ENCODE results near the gene PRSS50.
"Not testable (repeated sequence)": the region's sequence is repeated elsewhere in the genome, so short reads cannot be mapped to it uniquely, and the experiment has no call there.

PRSS50 gene

DNA sequence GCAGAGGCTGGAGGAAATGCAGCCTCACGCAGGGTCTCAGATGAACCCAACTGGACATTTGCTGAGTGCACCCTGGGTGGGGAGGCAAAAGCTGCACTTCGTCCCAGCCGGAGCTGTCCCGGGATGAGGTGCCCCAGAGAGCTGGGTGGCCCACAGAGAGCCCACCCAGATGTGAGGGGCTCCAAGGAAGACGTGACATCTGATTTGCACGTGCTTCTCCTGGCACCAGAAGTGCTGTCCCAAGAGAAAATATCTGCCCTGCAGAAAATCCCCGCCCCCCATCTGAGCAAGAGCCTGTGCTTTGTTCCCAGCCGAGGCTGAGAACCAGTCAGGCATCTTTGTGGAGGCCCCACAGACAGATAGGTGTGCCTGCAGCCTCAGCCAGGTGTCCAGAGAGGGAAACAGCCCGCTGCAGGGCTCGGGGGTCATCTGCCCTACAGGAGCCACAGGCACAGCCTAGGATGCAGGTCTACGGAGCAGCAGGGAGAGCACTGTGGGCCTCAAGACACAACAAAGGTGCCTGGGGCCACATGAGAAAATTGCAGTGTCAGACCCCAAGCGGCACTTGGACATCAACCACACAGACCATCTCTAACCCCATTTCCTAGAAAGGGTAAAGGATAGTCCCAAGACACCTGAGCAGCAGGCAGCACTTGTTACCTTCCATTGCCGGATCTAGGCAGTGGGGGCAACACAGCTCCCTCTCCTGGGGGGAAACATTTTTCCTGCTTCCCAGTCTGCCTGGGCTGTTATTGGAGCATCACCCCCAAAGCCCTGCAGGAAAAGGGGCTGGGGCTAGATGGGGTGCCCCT is 10.7 kb downstream of the PRSS50 start:
- DNase-seq: no peak

DNA sequence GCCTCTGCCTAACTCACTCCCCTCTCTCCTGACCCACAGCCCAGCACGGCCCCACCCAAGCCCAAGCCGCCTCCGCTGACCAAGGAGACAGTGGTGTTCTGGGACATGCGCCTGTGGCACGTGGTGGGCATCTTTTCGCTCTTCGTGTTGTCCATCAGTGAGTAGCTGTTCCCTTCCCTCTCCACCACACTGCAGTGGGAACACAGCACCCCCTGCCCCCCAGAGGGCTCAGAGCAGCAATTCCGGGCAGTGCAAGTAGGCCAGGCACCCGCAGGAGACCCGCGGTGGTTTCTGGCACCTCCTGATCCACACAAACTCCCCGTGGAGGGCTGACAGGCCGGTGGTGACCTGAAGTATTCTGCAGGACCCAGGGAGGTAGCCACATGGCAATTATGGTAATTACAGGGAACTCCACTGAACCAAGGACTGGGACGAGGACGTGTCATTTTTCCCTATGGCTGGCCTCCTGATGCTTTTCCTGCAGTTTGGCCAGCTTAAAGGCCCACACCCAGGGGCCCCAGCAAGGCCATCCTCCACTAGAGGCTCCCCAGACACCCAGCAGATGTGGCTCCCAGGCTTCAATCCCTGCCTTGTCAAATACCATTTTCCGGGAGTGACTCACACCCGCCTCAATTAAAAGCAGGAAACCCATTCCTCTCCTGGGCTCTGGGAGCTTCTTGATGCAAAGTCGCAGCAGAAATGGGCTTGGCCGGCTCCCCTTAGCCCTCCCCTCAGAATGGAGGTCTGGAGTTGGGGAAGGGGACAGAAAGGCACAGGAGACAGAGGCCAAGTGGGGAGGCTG is 11.7 kb downstream of the PRSS50 start:
- no peak for DNase-seq

DNA sequence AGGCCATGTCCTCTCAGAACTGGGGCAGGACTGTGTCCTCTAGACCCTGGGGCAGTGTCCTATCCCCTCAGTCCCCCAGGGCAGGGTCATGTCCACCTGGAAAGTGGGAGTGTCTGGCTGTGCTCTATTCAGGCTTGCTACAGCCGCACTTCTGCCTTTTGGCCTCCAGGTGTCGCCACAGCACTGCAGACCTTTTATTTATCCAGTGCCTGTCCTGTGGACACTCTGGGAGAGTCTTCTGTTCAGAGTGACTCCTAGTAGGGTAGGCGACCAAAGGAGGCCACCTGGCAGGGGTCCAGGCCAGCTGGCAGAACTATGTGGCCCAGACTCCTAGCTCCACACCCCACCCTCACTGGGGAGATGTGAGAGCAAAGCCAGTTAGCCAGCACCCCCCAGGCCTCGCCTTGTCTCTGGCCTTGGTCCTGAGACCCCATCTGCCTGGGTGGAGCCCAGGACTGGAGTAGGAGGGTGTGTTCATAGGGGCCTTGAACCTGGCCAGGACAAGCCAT is 12.6 kb downstream of the PRSS50 start:
- DNase-seq: peak; percentile 25

DNA sequence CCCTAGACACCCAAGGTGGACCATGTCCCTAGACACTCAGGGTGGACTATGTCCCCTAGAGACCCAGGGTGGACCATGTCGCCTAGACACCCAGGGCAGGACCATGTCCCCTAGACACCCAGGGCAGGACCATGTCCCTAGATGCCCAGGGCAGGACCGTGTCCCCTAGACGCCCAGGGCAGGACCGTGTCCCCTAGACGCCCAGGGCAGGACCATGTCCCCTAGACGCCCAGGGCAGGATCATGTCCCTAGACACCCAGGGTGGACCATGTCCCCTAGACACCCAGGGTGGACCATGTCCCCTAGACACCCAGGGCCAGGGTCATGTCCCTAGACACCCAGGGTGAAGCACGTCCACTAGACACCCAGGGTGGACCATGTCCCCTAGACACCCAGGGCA is 13.3 kb downstream of the PRSS50 start:
- not testable (repeated sequence) for DNase-seq

DNA sequence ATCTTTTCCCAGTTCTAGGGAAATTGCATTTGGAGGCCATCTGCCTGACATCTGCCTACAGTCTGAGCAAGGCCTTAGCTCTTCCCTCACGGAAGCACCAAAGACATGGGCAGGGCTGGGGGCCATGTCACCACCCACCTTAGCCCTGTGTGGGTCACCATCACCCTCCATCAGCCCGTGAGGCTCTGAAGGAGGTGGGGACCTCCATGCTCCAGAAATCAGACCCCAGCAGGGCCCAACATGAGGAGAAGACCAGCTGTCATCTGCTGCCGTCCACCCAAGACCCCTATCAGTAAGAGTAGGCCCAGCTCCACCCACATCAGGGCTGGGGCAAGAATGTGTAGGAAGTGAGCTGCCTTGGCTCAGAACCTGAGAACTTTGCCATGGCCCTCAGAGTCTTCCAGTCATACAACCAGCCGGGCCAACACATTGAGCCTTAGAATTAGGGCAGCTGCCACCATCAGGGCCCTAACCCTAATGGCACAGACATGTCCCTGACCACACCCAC is 14.6 kb downstream of the PRSS50 start:
- no peak for DNase-seq

DNA sequence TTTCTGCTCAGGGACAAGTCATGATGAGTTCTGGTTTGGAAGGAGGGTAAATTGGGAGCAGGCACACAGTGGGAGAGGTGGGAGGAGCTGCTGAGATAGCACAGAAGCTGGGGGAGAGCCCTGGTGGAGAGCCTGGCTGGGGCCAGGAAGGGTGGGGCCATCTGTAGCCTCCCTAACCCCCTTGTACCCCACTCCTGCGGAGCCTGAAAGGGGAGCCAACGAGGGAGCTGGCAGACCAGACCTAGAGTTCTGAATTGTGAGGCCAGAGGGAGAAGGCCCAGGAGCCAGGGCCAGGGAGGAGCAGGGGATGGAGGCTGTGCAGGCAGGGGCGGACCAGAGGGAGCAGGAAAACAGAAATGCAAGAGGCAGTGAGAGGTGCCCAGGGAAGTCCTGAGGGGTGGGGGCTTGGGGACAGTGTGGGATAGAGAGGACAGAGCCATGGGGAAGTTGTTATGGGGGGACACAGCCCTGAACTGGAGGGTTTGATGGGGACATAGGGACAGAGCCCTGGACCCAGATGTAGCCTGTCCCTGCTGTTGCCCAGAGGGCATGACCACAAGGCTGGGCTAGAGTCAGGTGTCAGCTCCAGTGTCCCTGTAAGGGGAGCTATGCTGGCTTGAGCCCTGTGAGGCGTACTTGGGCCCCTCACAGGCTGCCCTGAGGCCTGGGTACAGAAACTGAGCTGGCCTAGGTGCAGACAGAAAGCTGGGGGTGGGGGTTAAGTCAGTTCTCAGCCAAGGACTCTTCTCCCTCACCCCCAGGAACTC is 15.2 kb downstream of the PRSS50 start:
- DNase-seq: no peak

DNA sequence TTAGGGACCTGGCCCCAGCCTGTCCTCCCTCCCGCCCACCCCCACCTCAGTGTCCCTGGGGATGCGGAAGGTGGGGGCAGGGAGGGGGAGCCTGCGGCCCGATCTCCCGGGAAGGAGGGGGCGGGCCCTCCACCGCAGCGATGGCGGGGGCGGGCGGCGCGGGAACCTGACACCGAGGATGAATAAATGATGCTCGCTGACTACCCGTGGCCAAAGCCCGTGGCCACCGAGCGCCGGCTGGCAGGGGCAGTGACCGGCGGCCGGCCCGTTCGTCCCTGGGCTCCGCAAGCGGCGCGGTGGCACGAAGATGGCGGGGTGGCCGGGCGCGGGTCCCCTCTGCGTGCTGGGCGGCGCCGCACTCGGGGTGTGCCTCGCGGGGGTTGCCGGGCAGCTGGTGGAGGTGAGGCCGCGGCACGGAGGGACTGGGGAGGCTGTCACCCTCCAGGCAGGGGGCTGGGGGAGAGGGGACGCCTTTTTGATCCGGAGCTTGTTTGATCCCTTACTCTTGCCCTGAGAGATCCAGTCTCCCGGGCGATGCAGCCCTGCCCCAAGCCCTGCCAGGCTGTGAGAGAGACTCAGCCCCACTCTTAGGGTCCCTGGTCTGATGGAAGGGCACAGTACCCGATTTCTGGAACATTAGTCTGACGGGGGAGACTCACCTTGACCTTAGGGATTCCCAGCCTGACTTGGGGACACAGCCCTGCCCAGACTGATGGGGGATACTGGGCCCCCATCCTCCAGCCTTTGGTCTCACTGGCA is 16.3 kb downstream of the PRSS50 start, which contains the start of gene TMIE:
TSS of gene TMIE (plus strand) at position 212 of the 759 bp plus-strand sequence. CDS start at position 308, 96 bp downstream.
- no peak for DNase-seq

DNA sequence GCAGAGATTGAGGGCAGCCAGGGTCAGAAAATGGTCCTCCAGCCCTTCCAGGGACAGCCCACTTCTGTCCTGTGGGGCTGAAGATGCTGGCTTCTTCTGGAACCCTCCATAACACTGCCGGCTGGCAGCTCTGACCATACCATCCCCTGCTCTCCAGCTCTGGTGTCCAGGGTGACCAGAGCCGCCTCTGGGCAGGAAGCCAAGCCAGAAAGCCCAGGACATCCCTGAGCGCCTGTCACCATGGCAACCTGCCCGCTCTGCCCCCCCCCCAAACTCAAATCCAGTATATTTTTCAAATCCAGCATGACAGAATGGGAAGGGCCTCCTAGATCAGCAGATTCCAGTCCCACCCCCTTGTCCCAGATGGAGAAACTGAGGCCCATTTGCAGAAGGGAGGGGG is 16.9 kb downstream of the PRSS50 start:
- no peak for DNase-seq

DNA sequence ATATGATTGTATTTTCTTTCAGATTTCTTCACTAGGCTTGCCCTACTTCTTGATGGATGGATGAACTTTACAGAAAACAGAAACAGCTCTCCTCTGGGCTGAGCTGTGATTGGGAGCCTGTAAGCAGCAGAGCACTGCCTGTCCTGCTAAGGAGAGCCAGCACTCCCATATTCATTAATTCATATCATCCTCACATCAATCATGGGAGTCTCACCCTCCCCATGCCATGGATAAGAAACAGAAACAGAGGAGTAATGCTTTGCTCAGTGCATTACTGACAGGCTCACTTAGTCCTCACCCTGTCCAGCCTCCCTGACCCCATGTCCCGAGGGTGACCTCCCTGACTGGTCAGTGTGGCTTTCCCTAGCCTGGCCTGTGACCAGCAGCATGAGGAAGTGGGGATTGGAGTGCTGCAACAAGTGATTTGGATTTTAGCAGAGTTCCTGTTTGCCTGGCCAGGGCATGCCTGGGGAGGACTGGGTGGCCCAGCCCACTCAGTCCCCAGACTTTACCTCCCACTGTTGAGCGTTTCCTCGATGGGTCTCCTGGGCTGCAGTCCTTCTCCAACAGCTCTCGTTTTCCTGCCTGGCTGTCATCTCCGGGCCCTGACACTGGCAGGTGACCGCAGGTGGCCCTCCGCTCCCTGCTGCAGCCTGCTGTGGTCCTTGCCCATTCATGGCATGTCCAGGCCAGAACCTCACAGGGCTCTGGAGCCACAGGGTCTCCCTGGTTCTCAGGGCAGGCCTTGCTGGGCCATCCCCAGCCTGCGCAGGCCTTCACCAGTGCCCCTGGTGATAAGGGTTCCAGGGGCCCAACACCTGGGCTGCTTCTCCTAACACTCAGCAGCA is 17.8 kb downstream of the PRSS50 start:
- no peak for DNase-seq

DNA sequence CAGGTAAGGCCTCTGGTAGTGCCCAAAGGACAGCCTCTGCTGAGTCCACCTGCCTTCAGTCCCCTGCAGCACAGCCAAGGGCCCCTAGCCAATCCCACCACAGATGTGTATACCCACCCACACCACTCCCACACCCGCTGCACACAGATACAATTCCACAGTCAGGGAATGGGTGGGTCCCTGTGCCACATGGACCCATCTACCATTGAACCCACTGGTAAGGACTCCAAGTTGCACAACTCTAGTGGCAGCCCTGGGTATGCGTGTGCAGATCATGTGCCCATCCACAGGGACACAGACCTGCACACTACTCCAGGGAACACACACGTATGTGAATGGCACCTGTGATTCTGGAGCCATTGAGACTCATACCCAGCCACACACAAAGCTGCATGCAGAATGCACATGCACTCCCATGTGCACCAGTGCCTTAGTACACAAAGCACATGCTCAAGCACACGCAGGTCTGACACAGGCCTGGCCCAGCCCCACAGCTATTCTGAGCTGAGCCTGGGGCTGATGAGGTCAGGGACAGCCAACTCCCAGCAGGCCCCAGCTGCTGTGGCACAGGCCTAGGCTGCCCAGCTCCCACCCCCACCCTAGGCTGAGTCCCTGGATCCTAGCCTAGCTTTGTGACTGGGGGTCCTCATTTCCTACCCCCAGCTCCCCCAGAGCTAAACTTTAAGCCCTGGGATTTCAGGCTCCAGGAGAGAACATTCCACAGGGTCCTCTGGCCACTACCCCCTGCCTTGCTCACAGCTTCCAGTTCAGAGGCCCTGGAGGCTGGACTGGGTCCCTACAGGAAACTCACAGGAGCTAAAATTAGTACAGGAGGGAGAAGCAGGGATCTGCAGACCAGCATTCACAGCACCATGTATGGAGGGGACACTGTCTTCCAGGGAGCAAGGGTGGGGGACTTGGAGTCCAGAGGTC is 21.4 kb downstream of the PRSS50 start:
- DNase-seq: no peak

DNA sequence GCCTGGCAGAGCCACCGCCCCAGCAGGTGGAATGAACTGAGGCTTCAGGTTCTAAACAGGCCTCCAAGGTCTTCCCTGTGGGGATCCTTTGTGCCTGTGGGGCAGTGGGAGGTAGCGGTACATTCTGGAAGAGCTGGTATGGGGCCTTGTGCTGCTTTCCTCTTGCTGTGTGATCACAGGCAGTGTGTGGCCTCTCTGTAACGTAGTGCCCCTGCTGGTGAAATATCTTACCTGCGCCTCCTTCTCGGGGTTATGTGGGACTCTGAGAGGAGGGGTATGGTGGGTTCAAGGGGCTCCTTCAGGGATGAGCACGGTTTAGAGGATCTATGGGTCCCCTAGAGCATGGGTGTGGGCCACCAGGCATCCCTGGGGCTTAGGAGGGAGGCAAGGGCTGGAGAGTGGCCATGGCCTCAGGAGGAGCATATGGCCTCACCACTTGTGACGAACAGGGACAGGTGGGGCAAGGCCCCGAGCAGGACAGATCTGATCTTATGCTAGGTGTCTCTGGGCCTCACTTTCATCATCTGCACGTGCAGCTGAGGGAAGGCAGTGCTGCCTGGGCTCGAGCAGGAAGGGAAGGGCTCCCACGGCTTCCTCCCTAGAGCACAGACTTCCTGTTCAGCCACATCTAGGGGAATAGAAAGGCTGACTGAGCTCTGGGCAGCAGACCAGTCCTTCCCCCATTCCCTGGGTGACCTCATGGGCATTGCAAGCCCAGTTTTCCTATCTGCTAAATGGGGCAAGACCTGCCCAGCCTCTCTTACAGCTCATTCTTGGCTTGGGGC is 22.3 kb downstream of the PRSS50 start:
- DNase-seq: no peak

DNA sequence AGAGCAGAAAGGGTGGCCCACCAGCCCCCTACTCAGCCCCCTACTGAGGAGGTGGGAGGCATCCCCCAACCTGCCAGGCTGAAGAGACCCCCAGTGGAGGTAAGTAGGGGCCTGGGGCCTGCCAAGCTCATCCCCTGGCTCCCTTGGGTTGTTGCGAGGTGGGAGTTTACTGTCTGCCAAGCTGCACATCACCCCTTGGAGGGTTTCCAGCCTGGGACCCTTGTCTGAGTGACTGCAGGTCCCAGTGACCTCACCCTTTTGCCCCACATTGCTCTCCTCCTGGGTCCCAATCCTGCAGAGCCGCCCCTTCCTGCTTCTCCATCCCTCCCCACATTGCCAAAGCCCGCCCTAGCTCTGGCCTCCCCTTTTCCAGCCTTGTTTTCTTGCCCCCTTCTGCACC is 23.1 kb downstream of the PRSS50 start:
- DNase-seq: no peak

DNA sequence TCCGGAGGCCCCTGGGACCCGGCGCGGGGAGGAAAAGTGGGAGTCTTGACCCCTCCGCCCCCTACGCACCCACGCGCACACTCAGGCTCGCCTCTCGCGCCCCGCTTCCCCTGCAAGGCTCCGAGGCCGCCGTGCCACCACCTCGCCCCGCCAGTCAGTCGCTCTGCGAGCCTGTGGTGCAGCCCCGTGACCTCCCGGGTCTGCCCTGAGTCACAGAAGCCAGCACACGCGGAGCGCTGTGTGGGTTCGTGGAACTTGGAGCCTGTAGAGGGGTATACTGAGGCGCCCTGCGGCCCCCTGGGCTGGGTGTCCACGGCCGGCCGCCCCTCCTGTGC is 23.8 kb downstream of the PRSS50 start:
- DNase-seq: no peak

DNA sequence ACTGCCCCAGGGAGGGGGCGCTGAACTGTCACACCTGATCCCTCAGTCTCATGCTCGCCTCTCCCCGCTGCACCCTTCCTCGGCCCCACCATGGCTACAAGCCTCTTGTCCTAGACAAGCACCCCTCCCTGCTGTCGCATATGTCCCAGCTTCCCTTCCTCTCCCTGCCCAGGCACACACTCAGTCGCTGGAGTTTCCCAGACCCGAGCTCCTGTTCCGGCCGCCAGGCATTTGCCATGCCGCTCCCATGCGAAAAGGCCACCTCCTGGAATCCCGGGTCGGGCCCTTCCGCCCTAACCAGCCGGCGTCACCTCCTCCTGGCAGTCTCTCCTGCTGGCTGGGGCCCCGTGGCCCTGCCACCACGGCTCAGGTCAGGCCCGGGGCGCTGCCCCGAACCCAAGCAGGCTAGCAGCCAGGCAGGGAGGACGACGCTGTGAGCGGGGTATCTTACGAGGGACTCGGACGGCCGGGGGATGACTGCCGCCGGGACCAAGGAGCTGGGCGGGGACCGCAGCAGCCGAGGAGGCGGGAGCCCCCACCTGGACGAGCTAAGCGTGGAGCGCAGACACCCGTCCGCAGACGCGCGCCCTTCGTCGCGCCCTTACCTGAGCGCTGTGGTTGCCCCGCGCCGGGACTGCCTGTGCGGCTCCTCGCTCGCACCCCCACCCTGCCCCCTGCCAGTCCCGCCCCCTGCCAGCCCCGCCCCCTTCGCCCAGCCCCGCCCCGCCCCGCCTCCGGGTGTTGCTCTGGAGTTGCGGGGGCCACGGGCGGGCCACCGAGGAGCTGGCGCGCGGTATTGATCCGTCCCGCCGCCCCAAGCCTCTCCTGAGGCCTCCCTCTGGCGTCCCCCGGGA is 24.4 kb downstream of the PRSS50 start, which contains the start of gene ALS2CL:
TSS of gene ALS2CL (minus strand) at position 642 of the 854 bp plus-strand sequence. CDS start 4,239 bp downstream, outside the sequence.
- no peak for DNase-seq

DNA sequence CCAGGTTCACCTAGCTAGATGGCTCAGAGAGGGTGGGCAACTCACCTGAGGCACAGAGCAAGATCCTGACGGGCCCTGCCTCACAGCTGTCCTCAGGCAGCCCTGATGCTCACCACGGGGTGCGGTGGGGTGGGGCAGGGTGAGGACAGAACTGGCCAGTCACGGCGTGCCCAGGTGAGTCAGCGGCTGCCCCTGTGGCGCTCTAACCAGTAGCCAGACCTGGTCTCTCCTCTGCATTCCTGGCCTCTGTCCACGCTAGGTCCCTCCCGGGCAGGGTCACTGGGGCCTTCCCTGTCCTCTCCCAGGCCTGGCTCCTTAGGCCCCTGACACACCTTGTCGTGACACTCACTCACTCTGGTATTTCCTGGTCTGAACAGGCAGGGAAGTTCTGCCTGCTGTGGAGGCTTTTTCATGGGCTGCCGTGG is 25.1 kb downstream of the PRSS50 start:
- DNase-seq: no peak

DNA sequence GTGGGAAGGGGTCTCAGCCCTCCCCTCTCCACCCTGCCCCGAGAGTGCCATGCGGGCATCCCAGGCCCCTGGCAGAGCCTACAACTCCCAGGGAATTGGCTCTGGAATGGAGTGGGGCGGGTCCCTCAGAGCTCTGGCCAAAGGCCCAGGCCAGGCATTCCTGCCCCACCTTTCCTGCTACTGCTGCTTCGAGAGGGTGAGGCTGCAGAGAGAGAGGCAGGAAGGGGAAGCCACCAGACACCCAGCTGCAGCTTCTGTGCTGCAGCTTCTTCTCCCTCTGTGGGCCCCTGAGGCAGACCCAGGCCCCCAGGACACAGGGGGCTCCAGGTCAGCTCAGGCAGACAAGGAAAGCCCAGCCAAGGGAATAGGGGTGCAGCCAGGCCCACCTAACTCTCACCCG is 26.9 kb downstream of the PRSS50 start:
- no peak for DNase-seq

DNA sequence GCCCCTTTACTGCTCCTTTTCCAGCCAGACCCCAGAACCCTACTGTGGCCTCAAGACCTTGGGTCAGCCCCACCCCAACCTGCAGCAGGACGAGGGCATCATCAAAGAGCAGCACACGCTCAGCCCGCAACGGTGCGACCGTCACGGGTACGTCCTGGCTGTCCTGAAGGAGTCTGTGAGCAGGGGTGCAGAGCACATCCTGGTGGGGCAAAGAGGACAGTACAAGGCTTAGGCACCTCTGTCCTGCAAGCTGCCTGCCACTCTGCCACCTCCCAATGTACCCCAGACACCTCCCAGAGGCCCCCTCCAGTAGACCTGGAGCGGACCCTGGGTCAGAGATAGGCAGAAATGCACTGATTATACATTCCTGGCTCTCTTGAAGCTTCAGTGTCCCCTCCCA is 32.2 kb downstream of the PRSS50 start:
- DNase-seq: no peak

DNA sequence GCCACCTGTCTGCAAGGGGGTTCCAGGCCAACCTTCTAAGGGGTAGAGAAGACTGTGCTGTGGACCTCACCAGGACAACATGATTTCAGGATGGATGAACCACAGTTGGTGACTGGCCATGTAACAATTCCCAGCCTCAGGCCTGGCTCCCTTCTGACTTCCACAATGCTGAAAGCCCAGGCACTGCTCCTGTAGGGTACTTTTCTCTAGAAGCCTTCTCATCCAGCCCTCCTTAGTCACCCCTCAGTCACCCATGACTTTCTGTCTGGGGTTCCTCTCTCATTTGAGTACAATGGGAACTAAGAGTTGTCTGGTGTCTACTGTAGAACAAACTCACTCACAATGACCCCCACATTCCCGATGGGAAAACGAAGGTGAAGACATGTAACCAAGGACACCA is 32.8 kb downstream of the PRSS50 start:
- DNase-seq: no peak
